GM18519 (cell line): Measurements from ENCODE around the gene LBHD2.

Experiments used
- ATAC-seq: cut with Tn5 transposase; IDR thresholded peaks from one replicate; pipeline ENCODE4 v1.9.1; 2021; ENCODE audit warnings: mild to moderate bottlenecking, moderate library complexity; ENCODE audit not compliant: unreplicated experiment, low FRiP score

Gene LBHD2

GRCh38 chr14:103067231-103067954 is 16.6 kb upstream of the LBHD2 start:
- ATAC-seq: no peak

GRCh38 chr14:103068351-103069073 is 15.5 kb upstream of the LBHD2 start:
- no peak for ATAC-seq

- no peak for ATAC-seq
Observed at GRCh38 chr14:103070263-103070885, 13.6 kb upstream of the LBHD2 start.

GRCh38 chr14:103070971-103071542 is 13.0 kb upstream of the LBHD2 start:
- ATAC-seq: no peak

- ATAC-seq: no peak
Observed at GRCh38 chr14:103071544-103072251, 12.3 kb upstream of the LBHD2 start.

- no peak for ATAC-seq
Observed at GRCh38 chr14:103072595-103073366, 11.2 kb upstream of the LBHD2 start.

- no peak for ATAC-seq
Observed at GRCh38 chr14:103073367-103073875, 10.6 kb upstream of the LBHD2 start.

GRCh38 chr14:103073876-103074728 is 9.9 kb upstream of the LBHD2 start:
- no peak for ATAC-seq

- no peak for ATAC-seq
Observed at GRCh38 chr14:103074729-103075367, 9.2 kb upstream of the LBHD2 start.

- ATAC-seq: no peak
Observed at GRCh38 chr14:103078420-103078749, 5.6 kb upstream of the LBHD2 start.

- no peak for ATAC-seq
Observed at GRCh38 chr14:103078860-103079587, 5.0 kb upstream of the LBHD2 start.

GRCh38 chr14:103081951-103082350 is 2.1 kb upstream of the LBHD2 start:
- no peak for ATAC-seq

GRCh38 chr14:103085106-103086091 is 1.4 kb downstream of the LBHD2 start:
- ATAC-seq: no peak

GRCh38 chr14:103086771-103087342 is 2.8 kb downstream of the LBHD2 start:
- ATAC-seq: no peak

GRCh38 chr14:103087343-103087835 is 3.4 kb downstream of the LBHD2 start:
- no peak for ATAC-seq

- ATAC-seq: no peak
Observed at GRCh38 chr14:103088921-103089320, 4.9 kb downstream of the LBHD2 start.
